OCI-LY7 (cell line): ENCODE measurements around the gene CDCA8. TPM values are rescaled to one million over a fixed set of nuclear protein-coding genes. Genes with fewer than 3 reads are reported as not detected.
A peak's percentile ranks its signal among the peaks of the same experiment; 100 is the strongest.
"Not testable (repeated sequence)": the region's sequence is repeated elsewhere in the genome, so short reads cannot be mapped to it uniquely, and the experiment has no call there.

Experiments
- BruUV-seq: library from RNA; stranded (reverse); fragments of 400-500 nt; replicated peaks from 2 replicates; lab custom pipeline; 2021; lab: Mats Ljungman, UMichigan
- CTCF ChIA-PET: fragments of 300-600 bp; sonication (Branson Sonifier 250); formaldehyde crosslinking; loops from one replicate; lab custom pipeline; 2022; ENCODE audit warnings: antibody characterized with exemption; ENCODE audit not compliant: unreplicated experiment; lab: Charles Lee
- POLR2A ChIA-PET: fragments of 300-600 bp; sonication (Branson Sonifier 250); formaldehyde crosslinking; loops from one replicate; lab custom pipeline; 2022; ENCODE audit warnings: antibody characterized with exemption; lab: Charles Lee
- DNase-seq: peaks from one replicate; pipeline ENCODE4 v3.0.0-alpha.2; 2015; ENCODE audit warnings: low spot score
- H2AFZ ChIP-seq: fragments of 200-600 bp; sonication (generic), shearing (Covaris generic); 2 replicates; pipeline ENCODE4 v1.6.1; 2014; ENCODE audit warnings: mild to moderate bottlenecking, antibody characterized with exemption, low read length, moderate library complexity
- H3K27ac ChIP-seq: fragments of 200-600 bp; sonication (generic); 2 replicates; pipeline ENCODE4 v1.5.1; 2014; ENCODE audit warnings: mixed run types, low read depth, mild to moderate bottlenecking, moderate library complexity, low read length, inconsistent platforms; ENCODE audit not compliant: poor library complexity, severe bottlenecking
- H3K36me3 ChIP-seq: fragments of 200-600 bp; sonication (generic); 2 replicates; pipeline ENCODE4 v1.6.1; 2014; ENCODE audit warnings: mild to moderate bottlenecking, antibody characterized with exemption, low read length, moderate library complexity, mixed read lengths; ENCODE audit not compliant: insufficient read depth
- H3K4me1 ChIP-seq: fragments of 200-600 bp; sonication (generic); 2 replicates; pipeline ENCODE4 v1.5.1; 2014; ENCODE audit warnings: mild to moderate bottlenecking, low read length; ENCODE audit not compliant: insufficient read depth, poor library complexity, severe bottlenecking
- H3K4me2 ChIP-seq: fragments of 200-600 bp; sonication (generic); 2 replicates; pipeline ENCODE4 v1.6.1; 2014; ENCODE audit warnings: mild to moderate bottlenecking, low read length
- H3K4me3 ChIP-seq: fragments of 200-600 bp; sonication (generic); 2 replicates; pipeline ENCODE4 v1.5.1; 2014; ENCODE audit warnings: mild to moderate bottlenecking, low read depth, low read length; ENCODE audit not compliant: poor library complexity, severe bottlenecking
- H3K79me2 ChIP-seq: fragments of 200-600 bp; sonication (generic); 2 replicates; pipeline ENCODE4 v1.6.1; 2016; ENCODE audit warnings: low read depth, mild to moderate bottlenecking, low read length, moderate library complexity, mixed read lengths; ENCODE audit not compliant: insufficient read depth
- H3K9me2 ChIP-seq: fragments of 200-600 bp; sonication (generic); 2 replicates; pipeline ENCODE4 v1.6.1; 2016; ENCODE audit warnings: mild to moderate bottlenecking, low read length, mixed read lengths; ENCODE audit not compliant: insufficient read depth
- H3K9me3 ChIP-seq: fragments of 200-600 bp; sonication (generic); 2 replicates; pipeline ENCODE4 v1.6.1; 2014; ENCODE audit warnings: mild to moderate bottlenecking, mixed run types, low read length, mixed read lengths
- H4K20me1 ChIP-seq: fragments of 200-600 bp; sonication (generic); 2 replicates; pipeline ENCODE4 v1.6.1; 2014; ENCODE audit warnings: mild to moderate bottlenecking, antibody characterized with exemption, low read length, moderate library complexity, mixed read lengths; ENCODE audit not compliant: insufficient read depth
- CTCF ChIP-seq: fragments of 200-600 bp; sonication (generic); conservative IDR thresholded peaks from 2 replicates; pipeline ENCODE4 v1.5.1; 2014; ENCODE audit warnings: mild to moderate bottlenecking, antibody characterized with exemption, low read length, moderate library complexity, mixed read lengths
- EZH2phosphoT487 ChIP-seq: fragments of 200-600 bp; sonication (generic); IDR thresholded peaks from 2 replicates; pipeline ENCODE4 v1.6.1; 2018; ENCODE audit warnings: low read depth, borderline replicate concordance, mild to moderate bottlenecking, mixed run types, antibody characterized with exemption, low read length, moderate library complexity, mixed read lengths
- intact Hi-C: fragments of 100-400 bp; cut with micrococcal nuclease; formaldehyde crosslinking; loops from one replicate; pipeline ENCODE4 v1.10.0; 2022; ENCODE audit not compliant: unreplicated experiment
- total RNA-seq, 2 experiments: library from RNA; depleted of rRNA in 1 of 2; stranded (reverse); fragments of >200 nt in 1 of 2; shearing (Covaris generic) in 1 of 2; gene quantifications; 2 replicates each; pipeline ENCODE4 v1.2.3, GENCODE V29; 2014 to 2022

The CDCA8 gene
- total RNA-seq, 2 experiments from 2014 or later: 60.0 to 111 TPM

- ChIA-PET CTCF (interaction anchor here (0.7 to 1.6 kb wide), 4 partner anchors 76 to 87 kb away, joined by 3 to 9 read pairs (median 4); partner anchors contain the start of gene GNL2), POLR2A (interaction anchor here (0.6 to 1.5 kb wide), 4 partner anchors 13 to 79 kb away, joined by 3 to 5 read pairs (median 4); no protein-coding TSS in a partner anchor)
- Histone ChIP-seq H3K27ac (peak overlapping the region; percentile 2), H3K79me2 (peaks cover 2% of the 10 kb centered on the region; the same call in 1 of the 2 replicates), H2AFZ (no peak overlapping the region), H3K4me1 (peaks cover 25% of the 10 kb centered on the region), H3K36me3 (peaks cover 68% of the 10 kb centered on the region), H3K4me3 (no peak overlapping the region), H3K4me2 (no peak overlapping the region), H4K20me1 (no peaks in the 10 kb centered on the region), H3K9me3 (no peaks in the 10 kb centered on the region), H3K9me2 (no peaks in the 10 kb centered on the region)
- BruUV-seq: no TSS peak
- intact Hi-C loops: loop anchor here (1.0 to 2.0 kb wide), 3 partner anchors 79 to 228 kb away; no protein-coding TSS in a partner anchor
- TF ChIP-seq EZH2phosphoT487 (no peak), CTCF (peak; percentile 98)
- peak; percentile 81 for DNase-seq
These were observed 9.9 kb upstream of the CDCA8 start for GRCh38 chr1:37682334-37682987.

GRCh38 chr1:37684182-37684581 is 8.1 kb upstream of the CDCA8 start:
- H3K4me3 ChIP-seq, H3K9me2 ChIP-seq, intact Hi-C loops, H4K20me1 ChIP-seq, DNase-seq, H2AFZ ChIP-seq, BruUV-seq, H3K9me3 ChIP-seq, CTCF ChIA-PET: not testable (repeated sequence)
- Histone ChIP-seq H3K4me2 (0 out of 2 replicates have a peak overlapping the region, but pooled peaks have one; percentile 3), H3K36me3 (peaks cover 84% of the 10 kb centered on the region), H3K4me1 (peaks cover 24% of the 10 kb centered on the region), H3K27ac (peak overlapping the region; percentile 29), H3K79me2 (peaks cover 19% of the 10 kb centered on the region)
- POLR2A ChIA-PET: interaction anchor here (0.7 to 1.0 kb wide), 2 partner anchors 79 to 86 kb away, joined by 3 to 4 read pairs; no protein-coding TSS in a partner anchor

GRCh38 chr1:37685722-37686121 is 6.6 kb upstream of the CDCA8 start:
- no TSS peak for BruUV-seq
- CTCF ChIA-PET: no interaction called here
- Histone ChIP-seq H4K20me1 (no peaks in the 10 kb centered on the region), H3K4me1 (peaks cover 28% of the 10 kb centered on the region), H3K27ac (no peak overlapping the region), H3K4me3 (no peak overlapping the region), H3K9me3 (no peaks in the 10 kb centered on the region), H3K4me2 (no peak overlapping the region), H3K36me3 (peaks cover 78% of the 10 kb centered on the region), H2AFZ (no peak overlapping the region), H3K9me2 (no peaks in the 10 kb centered on the region), H3K79me2 (peaks cover 29% of the 10 kb centered on the region)
- intact Hi-C loops: no loop called here
- POLR2A ChIA-PET: no interaction called here
- no peak for TF ChIP-seq EZH2phosphoT487
- no peak for TF ChIP-seq CTCF
- DNase-seq: no peak

GRCh38 chr1:37687764-37688163 is 4.6 kb upstream of the CDCA8 start:
- H4K20me1 ChIP-seq, H3K4me3 ChIP-seq, DNase-seq, H2AFZ ChIP-seq, H3K9me3 ChIP-seq, H3K27ac ChIP-seq, H3K9me2 ChIP-seq, POLR2A ChIA-PET, BruUV-seq, H3K4me2 ChIP-seq, intact Hi-C loops: not testable (repeated sequence)
- Histone ChIP-seq H3K36me3 (peaks cover 59% of the 10 kb centered on the region), H3K4me1 (peaks cover 31% of the 10 kb centered on the region), H3K79me2 (peaks cover 37% of the 10 kb centered on the region)
- CTCF ChIA-PET: interaction anchor here (0.5 kb wide), 1 partner anchor 87 kb away, joined by 3 read pairs; no protein-coding TSS in a partner anchor
